K562 (cell line): ENCODE data around the gene RNF145. TPM values are rescaled to one million over a fixed set of nuclear protein-coding genes. Genes with fewer than 3 reads are reported as not detected.

ENCODE experiments used
- CBX1 ChIP-seq: sonication (generic); IDR thresholded peaks from 2 replicates; pipeline ENCODE4 v1.6.1; 2016; ENCODE audit warnings: antibody characterized with exemption, low read depth, mild to moderate bottlenecking
- CBX2 ChIP-seq: fragments of 200-600 bp; sonication (generic); IDR thresholded peaks from one replicate; pipeline ENCODE4 v1.6.1; 2012; ENCODE audit warnings: mild to moderate bottlenecking, low read length, inconsistent platforms; ENCODE audit not compliant: insufficient read depth, poor library complexity, severe bottlenecking
- ETV1 ChIP-seq: fragments of 450-650 bp; conservative IDR thresholded peaks from 2 replicates; pipeline ENCODE4 v1.6.1; 2016; ENCODE audit warnings: missing genetic modification characterization, control low read depth, low read depth, missing compliant biosample characterization
- MEIS2 ChIP-seq: fragments of 450-650 bp; IDR thresholded peaks from 2 replicates; pipeline ENCODE4 v1.6.1; 2014; ENCODE audit warnings: mild to moderate bottlenecking; ENCODE audit not compliant: partially characterized antibody
- NFIX ChIP-seq: fragments of 250-450 bp; sonication (Bioruptor Pico); IDR thresholded peaks from 2 replicates; pipeline ENCODE4 v1.4.0; 2020; ENCODE audit warnings: low read depth, mild to moderate bottlenecking, moderate library complexity
- SUPT5H ChIP-seq: fragments of 450-650 bp; IDR thresholded peaks from 2 replicates; pipeline ENCODE4 v1.6.1; 2016
- ZNF239 ChIP-seq: fragments of 250-450 bp; sonication (Bioruptor Pico); IDR thresholded peaks from 2 replicates; pipeline ENCODE4 v1.4.0; 2020; ENCODE audit warnings: mild to moderate bottlenecking
- ZNF444 ChIP-seq: fragments of 250-450 bp; sonication (Bioruptor Pico); IDR thresholded peaks from 2 replicates; pipeline ENCODE4 v1.4.0; 2020; ENCODE audit warnings: mild to moderate bottlenecking, moderate library complexity
- ZZZ3 ChIP-seq: fragments of 450-650 bp; IDR thresholded peaks from 2 replicates; pipeline ENCODE4 v1.6.1; 2016; ENCODE audit warnings: antibody characterized with exemption, mild to moderate bottlenecking, moderate library complexity
- polyA plus RNA-seq, 8 experiments: library from polyadenylated mRNA; depleted of rRNA in 4 of 8; stranded (reverse) in 5 of 8; unstranded in 3 of 8; fragments of >200 nt; fragmentation: Nextera tagmentation in 2 of 8; fragmentation: Illumina TruSeq in 1 of 8; extraction: Ambion mirVana in 2 of 8; extraction: Trizol in 1 of 8; gene quantifications; 2 replicates each; pipeline versions ENCODE4 v1.2.1 to v1.2.3, GENCODE V29; 2011 to 2014; ENCODE audit warnings: inconsistent platforms in 1 of 8, missing spikeins in 1 of 8
- total RNA-seq, 7 experiments: library from RNA; depleted of rRNA in 6 of 7; stranded (reverse); fragments of >200 nt in 6 of 7; fragmentation: Illumina TruSeq in 2 of 7; extraction: Trizol in 2 of 7; gene quantifications; 2 replicates each; pipeline versions ENCODE4 v1.2.1 to v1.2.3, GENCODE V29; 2011 to 2021; ENCODE audit warnings: low replicate concordance in 1 of 7
- TF ChIP-seq, protein P1 (sequence below): fragments of 450-650 bp; IDR thresholded peaks from 2 replicates; pipeline ENCODE4 v1.6.1; 2016; ENCODE audit warnings: mild to moderate bottlenecking, moderate library complexity
- TF ChIP-seq, protein P2 (sequence below), 2 experiments: fragments of 150-350 bp in 1 of 2; IDR thresholded peaks; 2 replicates each; pipeline ENCODE4 v1.6.1; 2012 to 2016; ENCODE audit warnings: low read depth in 2 of 2, low read length in 2 of 2, mild to moderate bottlenecking in 1 of 2, moderate library complexity in 1 of 2

RNF145 gene
- total and polyA plus RNA-seq, 9 of the 15 experiments (the other 6 are each of a cell fraction or from before 2014, with no cell fraction given) = 13.6 to 40.7 (median 25.4) TPM

DNA sequence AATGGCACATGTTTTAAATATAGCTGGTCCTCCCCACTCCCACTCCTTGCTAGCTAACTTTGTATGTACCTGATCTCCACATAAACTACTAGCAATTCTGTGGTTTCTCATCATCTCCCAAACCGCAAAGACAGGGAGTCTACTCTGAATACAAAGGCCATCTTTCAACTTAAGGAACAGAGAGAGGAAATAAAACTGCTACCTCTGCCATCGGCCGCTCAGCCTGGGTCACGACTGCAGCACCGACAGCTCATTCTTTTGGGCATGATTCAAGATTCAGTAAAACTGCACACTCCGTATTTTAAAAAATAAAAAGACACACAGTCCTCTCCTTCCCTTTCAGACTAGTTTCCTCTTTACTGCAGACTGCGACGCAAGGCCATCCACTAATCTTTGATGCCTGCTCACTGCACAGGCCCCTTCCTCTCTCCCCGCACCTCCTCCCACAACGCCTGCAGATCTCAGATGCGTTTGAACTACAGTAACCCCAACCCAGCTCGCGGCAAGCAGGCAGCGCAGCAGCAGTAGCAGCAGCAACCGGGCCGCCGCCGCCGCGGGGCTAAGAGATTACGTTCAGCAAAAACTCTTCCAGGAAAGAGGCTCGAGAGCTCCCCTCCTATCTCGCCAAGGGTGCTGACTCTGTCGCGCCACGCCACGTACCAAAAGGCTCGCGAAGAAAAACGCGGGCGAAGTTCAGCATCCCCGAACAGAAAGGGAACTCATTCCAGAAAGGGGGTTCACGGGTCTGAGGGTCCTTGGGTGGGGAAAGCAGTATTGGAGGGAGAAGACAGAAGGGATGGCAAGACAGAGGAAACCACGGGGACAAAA lies 1.5 kb downstream of the RNF145 start (continued):
- TF ChIP-seq, protein P1, sequence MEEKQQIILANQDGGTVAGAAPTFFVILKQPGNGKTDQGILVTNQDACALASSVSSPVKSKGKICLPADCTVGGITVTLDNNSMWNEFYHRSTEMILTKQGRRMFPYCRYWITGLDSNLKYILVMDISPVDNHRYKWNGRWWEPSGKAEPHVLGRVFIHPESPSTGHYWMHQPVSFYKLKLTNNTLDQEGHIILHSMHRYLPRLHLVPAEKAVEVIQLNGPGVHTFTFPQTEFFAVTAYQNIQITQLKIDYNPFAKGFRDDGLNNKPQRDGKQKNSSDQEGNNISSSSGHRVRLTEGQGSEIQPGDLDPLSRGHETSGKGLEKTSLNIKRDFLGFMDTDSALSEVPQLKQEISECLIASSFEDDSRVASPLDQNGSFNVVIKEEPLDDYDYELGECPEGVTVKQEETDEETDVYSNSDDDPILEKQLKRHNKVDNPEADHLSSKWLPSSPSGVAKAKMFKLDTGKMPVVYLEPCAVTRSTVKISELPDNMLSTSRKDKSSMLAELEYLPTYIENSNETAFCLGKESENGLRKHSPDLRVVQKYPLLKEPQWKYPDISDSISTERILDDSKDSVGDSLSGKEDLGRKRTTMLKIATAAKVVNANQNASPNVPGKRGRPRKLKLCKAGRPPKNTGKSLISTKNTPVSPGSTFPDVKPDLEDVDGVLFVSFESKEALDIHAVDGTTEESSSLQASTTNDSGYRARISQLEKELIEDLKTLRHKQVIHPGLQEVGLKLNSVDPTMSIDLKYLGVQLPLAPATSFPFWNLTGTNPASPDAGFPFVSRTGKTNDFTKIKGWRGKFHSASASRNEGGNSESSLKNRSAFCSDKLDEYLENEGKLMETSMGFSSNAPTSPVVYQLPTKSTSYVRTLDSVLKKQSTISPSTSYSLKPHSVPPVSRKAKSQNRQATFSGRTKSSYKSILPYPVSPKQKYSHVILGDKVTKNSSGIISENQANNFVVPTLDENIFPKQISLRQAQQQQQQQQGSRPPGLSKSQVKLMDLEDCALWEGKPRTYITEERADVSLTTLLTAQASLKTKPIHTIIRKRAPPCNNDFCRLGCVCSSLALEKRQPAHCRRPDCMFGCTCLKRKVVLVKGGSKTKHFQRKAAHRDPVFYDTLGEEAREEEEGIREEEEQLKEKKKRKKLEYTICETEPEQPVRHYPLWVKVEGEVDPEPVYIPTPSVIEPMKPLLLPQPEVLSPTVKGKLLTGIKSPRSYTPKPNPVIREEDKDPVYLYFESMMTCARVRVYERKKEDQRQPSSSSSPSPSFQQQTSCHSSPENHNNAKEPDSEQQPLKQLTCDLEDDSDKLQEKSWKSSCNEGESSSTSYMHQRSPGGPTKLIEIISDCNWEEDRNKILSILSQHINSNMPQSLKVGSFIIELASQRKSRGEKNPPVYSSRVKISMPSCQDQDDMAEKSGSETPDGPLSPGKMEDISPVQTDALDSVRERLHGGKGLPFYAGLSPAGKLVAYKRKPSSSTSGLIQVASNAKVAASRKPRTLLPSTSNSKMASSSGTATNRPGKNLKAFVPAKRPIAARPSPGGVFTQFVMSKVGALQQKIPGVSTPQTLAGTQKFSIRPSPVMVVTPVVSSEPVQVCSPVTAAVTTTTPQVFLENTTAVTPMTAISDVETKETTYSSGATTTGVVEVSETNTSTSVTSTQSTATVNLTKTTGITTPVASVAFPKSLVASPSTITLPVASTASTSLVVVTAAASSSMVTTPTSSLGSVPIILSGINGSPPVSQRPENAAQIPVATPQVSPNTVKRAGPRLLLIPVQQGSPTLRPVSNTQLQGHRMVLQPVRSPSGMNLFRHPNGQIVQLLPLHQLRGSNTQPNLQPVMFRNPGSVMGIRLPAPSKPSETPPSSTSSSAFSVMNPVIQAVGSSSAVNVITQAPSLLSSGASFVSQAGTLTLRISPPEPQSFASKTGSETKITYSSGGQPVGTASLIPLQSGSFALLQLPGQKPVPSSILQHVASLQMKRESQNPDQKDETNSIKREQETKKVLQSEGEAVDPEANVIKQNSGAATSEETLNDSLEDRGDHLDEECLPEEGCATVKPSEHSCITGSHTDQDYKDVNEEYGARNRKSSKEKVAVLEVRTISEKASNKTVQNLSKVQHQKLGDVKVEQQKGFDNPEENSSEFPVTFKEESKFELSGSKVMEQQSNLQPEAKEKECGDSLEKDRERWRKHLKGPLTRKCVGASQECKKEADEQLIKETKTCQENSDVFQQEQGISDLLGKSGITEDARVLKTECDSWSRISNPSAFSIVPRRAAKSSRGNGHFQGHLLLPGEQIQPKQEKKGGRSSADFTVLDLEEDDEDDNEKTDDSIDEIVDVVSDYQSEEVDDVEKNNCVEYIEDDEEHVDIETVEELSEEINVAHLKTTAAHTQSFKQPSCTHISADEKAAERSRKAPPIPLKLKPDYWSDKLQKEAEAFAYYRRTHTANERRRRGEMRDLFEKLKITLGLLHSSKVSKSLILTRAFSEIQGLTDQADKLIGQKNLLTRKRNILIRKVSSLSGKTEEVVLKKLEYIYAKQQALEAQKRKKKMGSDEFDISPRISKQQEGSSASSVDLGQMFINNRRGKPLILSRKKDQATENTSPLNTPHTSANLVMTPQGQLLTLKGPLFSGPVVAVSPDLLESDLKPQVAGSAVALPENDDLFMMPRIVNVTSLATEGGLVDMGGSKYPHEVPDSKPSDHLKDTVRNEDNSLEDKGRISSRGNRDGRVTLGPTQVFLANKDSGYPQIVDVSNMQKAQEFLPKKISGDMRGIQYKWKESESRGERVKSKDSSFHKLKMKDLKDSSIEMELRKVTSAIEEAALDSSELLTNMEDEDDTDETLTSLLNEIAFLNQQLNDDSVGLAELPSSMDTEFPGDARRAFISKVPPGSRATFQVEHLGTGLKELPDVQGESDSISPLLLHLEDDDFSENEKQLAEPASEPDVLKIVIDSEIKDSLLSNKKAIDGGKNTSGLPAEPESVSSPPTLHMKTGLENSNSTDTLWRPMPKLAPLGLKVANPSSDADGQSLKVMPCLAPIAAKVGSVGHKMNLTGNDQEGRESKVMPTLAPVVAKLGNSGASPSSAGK = no peak
- TF ChIP-seq SUPT5H = no peak
- TF ChIP-seq CBX2 = no peak
- TF ChIP-seq NFIX (CRISPR knock-in tag) = no peak
- no peak for TF ChIP-seq MEIS2
- TF ChIP-seq ZNF444 (CRISPR knock-in tag) = no peak
- no peak for TF ChIP-seq ETV1
- no peak for TF ChIP-seq CBX1
- no peak for TF ChIP-seq ZNF239
- TF ChIP-seq, protein P2, sequence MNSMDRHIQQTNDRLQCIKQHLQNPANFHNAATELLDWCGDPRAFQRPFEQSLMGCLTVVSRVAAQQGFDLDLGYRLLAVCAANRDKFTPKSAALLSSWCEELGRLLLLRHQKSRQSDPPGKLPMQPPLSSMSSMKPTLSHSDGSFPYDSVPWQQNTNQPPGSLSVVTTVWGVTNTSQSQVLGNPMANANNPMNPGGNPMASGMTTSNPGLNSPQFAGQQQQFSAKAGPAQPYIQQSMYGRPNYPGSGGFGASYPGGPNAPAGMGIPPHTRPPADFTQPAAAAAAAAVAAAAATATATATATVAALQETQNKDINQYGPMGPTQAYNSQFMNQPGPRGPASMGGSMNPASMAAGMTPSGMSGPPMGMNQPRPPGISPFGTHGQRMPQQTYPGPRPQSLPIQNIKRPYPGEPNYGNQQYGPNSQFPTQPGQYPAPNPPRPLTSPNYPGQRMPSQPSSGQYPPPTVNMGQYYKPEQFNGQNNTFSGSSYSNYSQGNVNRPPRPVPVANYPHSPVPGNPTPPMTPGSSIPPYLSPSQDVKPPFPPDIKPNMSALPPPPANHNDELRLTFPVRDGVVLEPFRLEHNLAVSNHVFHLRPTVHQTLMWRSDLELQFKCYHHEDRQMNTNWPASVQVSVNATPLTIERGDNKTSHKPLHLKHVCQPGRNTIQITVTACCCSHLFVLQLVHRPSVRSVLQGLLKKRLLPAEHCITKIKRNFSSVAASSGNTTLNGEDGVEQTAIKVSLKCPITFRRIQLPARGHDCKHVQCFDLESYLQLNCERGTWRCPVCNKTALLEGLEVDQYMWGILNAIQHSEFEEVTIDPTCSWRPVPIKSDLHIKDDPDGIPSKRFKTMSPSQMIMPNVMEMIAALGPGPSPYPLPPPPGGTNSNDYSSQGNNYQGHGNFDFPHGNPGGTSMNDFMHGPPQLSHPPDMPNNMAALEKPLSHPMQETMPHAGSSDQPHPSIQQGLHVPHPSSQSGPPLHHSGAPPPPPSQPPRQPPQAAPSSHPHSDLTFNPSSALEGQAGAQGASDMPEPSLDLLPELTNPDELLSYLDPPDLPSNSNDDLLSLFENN (IDR thresholded peaks at IDR 0.05; ENCODE audit: low read depth in 2 of 2, low read length in 2 of 2) = peak in 1 of 2 experiments; percentile 62; a peak in 1 of 4 replicates
- TF ChIP-seq ZZZ3 = no peak
